ENCODE measurements around the gene PML. TPM values are rescaled to one million over a fixed set of nuclear protein-coding genes. Genes with fewer than 3 reads are reported as not detected.
A peak's percentile ranks its signal among the peaks of the same experiment; 100 is the strongest.

Gene PML
- total and polyA plus RNA-seq, 9 of the 15 experiments (the other 6 are each of a cell fraction or from before 2014, with no cell fraction given), result 5.0 to 50.7 (median 10.1) TPM

- TF ChIP-seq GTF2F1 (IDR thresholded peaks at IDR 0.05; ENCODE audit: low read depth, low read length) (no peak), MTA3 (IDR thresholded peaks at IDR 0.05; ENCODE audit: borderline replicate concordance) (no peak), MNT (conservative IDR thresholded peaks at IDR 0.05) (no peak), KAT8 (IDR thresholded peaks at IDR 0.05; ENCODE audit: low read depth) (no peak), DEAF1 (CRISPR knock-in tag; IDR thresholded peaks at IDR 0.05) (no peak), TCFL5 (CRISPR knock-in tag; conservative IDR thresholded peaks at IDR 0.05) (no peak), REST (IDR thresholded peaks at IDR 0.05; ENCODE audit: borderline replicate concordance) (no peak), REST (CRISPR knock-in tag; IDR thresholded peaks at IDR 0.05; ENCODE audit: low read depth) (no peak), CBFA2T2 (conservative IDR thresholded peaks at IDR 0.05) (peak; percentile 89)
Measured at GRCh38 chr15:74038707-74039655, 44.5 kb downstream of the PML start (continued).

Measured in K562 (cell line).